Osteocyte (in vitro differentiated cells): ENCODE measurements around the gene EXOC6B. TPM values are rescaled to one million over a fixed set of nuclear protein-coding genes. Genes with fewer than 3 reads are reported as not detected.

Experiments used
- DNase-seq: peaks from one replicate; pipeline ENCODE4 v3.0.0; 2021; ENCODE audit warnings: mixed read lengths; ENCODE audit not compliant: unreplicated experiment; ENCODE audit errors: extremely low spot score
- H3K27ac Mint-ChIP-seq: one replicate; pipeline ENCODE4 v1.8.0; 2021; ENCODE audit warnings: mild to moderate bottlenecking, mixed read lengths; ENCODE audit not compliant: unreplicated experiment
- H3K27me3 Mint-ChIP-seq: one replicate; pipeline ENCODE4 v1.8.0; 2021; ENCODE audit warnings: mixed read lengths; ENCODE audit not compliant: unreplicated experiment
- H3K36me3 Mint-ChIP-seq: one replicate; pipeline ENCODE4 v1.8.0; 2021; ENCODE audit warnings: mixed read lengths; ENCODE audit not compliant: unreplicated experiment
- H3K4me1 Mint-ChIP-seq: one replicate; pipeline ENCODE4 v1.8.0; 2021; ENCODE audit warnings: mixed read lengths; ENCODE audit not compliant: unreplicated experiment
- H3K4me3 Mint-ChIP-seq: one replicate; pipeline ENCODE4 v1.8.0; 2021; ENCODE audit warnings: mild to moderate bottlenecking, moderate library complexity, mixed read lengths; ENCODE audit not compliant: unreplicated experiment
- H3K9me3 Mint-ChIP-seq: one replicate; pipeline ENCODE4 v1.8.0; 2021; ENCODE audit warnings: mixed read lengths; ENCODE audit not compliant: unreplicated experiment
- total RNA-seq: library from RNA; stranded (reverse); gene quantifications from 2 replicates; pipeline ENCODE4 v1.2.1, GENCODE V29; 2021
- TF ChIP-seq, protein P1 (sequence below): fragments of 200-600 bp; sonication (generic); IDR thresholded peaks from 2 replicates; pipeline ENCODE4 v1.5.0; 2021; ENCODE audit warnings: antibody characterized with exemption, mild to moderate bottlenecking, moderate library complexity

The EXOC6B gene
- total RNA-seq, 1 donor from 2014 or later = 33.8 TPM

DNA sequence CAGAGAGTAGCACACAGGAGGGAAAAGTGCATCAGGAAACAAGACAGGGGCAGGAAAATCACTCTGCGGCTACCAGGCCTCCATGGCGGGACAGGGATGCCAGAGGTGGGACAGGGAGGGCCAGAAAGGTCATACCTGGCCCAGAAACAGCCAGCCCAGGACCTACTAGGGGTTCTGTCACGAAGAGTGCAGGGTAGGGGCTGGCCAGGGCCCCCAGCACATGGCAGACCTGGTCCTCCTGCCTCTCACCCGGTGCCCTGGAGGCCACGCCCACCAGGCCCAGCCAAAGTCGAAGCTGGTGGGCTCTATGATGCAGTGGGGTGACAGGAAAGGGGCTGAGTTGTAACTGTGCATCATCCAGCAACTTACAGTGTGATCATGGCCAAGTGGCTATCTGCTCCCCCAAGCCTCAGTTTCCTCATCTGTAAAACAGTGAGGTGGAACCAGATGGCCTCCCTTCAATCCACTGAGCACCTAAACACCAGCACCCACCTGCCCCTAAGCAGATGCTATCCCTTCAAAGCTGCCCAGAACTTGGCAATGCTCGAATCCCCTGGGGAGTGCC is 688.8 kb downstream of the EXOC6B start:
- peaks cover 10% of the 10 kb centered on the region for H3K4me1 Mint-ChIP-seq
- TF ChIP-seq, protein P1, sequence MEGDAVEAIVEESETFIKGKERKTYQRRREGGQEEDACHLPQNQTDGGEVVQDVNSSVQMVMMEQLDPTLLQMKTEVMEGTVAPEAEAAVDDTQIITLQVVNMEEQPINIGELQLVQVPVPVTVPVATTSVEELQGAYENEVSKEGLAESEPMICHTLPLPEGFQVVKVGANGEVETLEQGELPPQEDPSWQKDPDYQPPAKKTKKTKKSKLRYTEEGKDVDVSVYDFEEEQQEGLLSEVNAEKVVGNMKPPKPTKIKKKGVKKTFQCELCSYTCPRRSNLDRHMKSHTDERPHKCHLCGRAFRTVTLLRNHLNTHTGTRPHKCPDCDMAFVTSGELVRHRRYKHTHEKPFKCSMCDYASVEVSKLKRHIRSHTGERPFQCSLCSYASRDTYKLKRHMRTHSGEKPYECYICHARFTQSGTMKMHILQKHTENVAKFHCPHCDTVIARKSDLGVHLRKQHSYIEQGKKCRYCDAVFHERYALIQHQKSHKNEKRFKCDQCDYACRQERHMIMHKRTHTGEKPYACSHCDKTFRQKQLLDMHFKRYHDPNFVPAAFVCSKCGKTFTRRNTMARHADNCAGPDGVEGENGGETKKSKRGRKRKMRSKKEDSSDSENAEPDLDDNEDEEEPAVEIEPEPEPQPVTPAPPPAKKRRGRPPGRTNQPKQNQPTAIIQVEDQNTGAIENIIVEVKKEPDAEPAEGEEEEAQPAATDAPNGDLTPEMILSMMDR = no peak
- H3K36me3 Mint-ChIP-seq = no peaks in the 10 kb centered on the region
- H3K27ac Mint-ChIP-seq = no peak overlapping the region
- no peaks in the 10 kb centered on the region for H3K27me3 Mint-ChIP-seq
- H3K9me3 Mint-ChIP-seq = no peaks in the 10 kb centered on the region
- no peak for DNase-seq
- H3K4me3 Mint-ChIP-seq = no peak overlapping the region

DNA sequence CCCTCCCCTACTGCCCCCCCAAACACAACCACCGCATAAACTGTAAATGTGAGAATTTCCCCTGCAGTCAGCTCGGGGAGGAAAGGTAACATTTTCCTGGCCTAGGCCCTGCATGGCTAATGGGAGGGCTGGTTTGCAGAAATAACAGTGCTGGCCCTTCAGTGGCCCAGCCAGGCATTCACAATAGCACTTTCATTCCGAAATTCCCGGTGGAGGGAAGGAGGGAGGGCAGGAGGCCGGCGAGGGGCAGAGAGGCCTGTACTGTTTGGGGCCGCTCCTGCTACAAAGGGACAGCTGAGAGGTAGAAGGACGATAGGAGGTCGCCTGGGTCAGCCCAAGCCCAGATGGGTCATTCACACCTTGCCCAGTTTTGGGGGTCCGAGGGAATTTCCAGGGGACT is 689.5 kb downstream of the EXOC6B start:
- no peaks in the 10 kb centered on the region for H3K9me3 Mint-ChIP-seq
- no peaks in the 10 kb centered on the region for H3K27me3 Mint-ChIP-seq
- peaks cover 10% of the 10 kb centered on the region for H3K4me1 Mint-ChIP-seq
- H3K27ac Mint-ChIP-seq = no peak overlapping the region
- H3K36me3 Mint-ChIP-seq = no peaks in the 10 kb centered on the region
- no peak overlapping the region for H3K4me3 Mint-ChIP-seq
- no peak for DNase-seq
- TF ChIP-seq, protein P1 = no peak

DNA sequence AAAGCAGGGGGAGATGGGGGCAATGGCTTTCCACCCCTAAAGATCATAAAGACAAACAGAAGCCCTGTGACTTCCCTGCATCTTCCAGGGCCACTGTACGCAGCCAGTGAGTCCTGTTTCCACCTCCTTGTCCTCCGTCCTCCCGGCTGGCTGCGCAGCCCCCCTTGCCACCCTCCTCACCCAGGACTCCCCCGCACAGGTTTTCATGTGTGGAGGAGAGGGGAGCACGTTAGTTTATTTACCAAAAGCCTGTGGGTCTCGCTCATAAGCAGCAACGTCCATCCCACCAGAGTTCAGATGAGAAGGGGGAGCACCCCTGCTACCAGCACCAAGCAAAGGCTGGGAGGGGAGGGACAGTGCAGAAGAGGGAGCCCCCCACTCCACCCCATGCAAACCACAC is 689.9 kb downstream of the EXOC6B start:
- Mint-ChIP-seq H3K27me3 (no peaks in the 10 kb centered on the region), H3K4me1 (peaks cover 10% of the 10 kb centered on the region)

DNA sequence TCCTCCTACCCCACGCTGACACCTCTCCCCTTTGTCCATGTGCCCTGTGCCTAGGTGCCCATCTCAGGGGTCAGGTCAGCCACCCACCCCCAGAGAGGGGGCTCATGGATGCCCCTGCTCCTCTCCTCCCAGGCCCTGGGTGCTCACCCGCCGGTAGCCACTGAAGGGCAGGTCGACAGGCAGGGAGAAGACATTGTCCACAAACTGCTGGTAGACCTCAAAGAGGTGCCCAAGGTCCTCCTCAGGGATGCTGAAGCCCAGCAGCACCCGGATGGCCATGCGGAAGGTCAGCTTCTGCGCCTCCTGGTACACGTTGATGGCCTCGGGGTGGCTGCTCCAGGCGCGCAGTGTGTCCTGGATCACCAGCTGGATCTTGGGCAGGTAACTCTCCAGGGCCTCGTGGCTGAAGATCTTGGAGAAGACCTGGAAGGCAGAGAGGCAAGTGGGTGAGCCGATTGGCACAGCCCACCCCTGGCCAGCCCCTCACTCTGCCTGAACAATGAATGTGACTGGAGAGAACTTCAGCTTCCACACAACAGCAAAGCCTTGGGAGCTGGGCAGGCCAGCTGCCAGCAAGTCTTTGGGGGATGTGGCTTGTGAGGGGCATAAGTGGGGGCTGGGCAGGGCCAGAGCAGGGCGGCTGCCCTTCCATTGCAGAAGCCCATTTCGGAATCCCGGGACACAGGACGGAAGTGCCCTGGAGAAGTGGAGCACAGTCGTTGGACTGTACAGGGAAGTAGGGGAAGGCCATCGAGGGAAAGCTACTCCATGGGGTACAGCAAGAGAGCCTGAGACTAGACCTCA is 690.6 kb downstream of the EXOC6B start:
- no peak overlapping the region for H3K27ac Mint-ChIP-seq
- TF ChIP-seq, protein P1 = no peak
- H3K9me3 Mint-ChIP-seq = no peaks in the 10 kb centered on the region
- no peaks in the 10 kb centered on the region for H3K27me3 Mint-ChIP-seq
- DNase-seq = no peak
- no peak overlapping the region for H3K4me3 Mint-ChIP-seq
- no peaks in the 10 kb centered on the region for H3K36me3 Mint-ChIP-seq
- peaks cover 11% of the 10 kb centered on the region for H3K4me1 Mint-ChIP-seq

More for the DNA sequence above, 689.9 kb downstream of the EXOC6B start:
- H3K4me3 Mint-ChIP-seq = no peak overlapping the region
- TF ChIP-seq, protein P1 = no peak
- H3K27ac Mint-ChIP-seq = no peak overlapping the region
- no peaks in the 10 kb centered on the region for H3K36me3 Mint-ChIP-seq
- H3K9me3 Mint-ChIP-seq = no peaks in the 10 kb centered on the region
- no peak for DNase-seq

DNA sequence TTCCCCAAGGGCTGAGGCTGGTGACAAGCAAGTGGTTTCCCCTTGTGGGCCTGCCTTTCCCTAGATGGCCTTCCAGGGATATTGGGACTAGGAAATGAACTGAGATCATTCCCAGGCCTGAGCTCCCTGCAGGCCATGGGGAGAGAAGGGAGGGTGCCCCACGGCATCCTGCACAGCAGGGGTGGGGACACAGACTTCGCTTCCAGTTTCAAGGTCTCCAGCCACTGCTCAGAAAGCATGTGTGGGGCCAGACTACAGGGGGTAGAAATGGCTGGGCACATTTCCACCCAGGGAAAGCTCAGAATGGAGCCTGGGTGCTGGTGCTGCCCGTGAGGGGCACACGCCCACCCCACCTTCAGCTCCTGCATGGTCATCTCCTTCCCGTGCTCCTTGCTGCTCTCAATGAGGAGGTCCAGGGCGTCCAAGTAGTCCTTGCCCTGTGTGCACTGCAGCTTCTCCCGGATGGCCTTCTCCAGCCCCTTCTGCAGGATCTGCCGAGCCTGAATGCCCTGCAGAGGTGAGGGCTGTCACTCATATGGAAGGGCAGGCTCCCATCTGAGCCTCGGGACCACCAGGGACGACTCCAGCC is 691.3 kb downstream of the EXOC6B start:
- H3K36me3 Mint-ChIP-seq = no peaks in the 10 kb centered on the region
- no peaks in the 10 kb centered on the region for H3K27me3 Mint-ChIP-seq
- no peaks in the 10 kb centered on the region for H3K9me3 Mint-ChIP-seq
- H3K4me1 Mint-ChIP-seq = peaks cover 14% of the 10 kb centered on the region
- TF ChIP-seq, protein P1 = no peak
- H3K4me3 Mint-ChIP-seq = no peak overlapping the region
- H3K27ac Mint-ChIP-seq = no peak overlapping the region
- no peak for DNase-seq
